Measurements from ENCODE around the gene SLC12A5. TPM values are rescaled to one million over a fixed set of nuclear protein-coding genes. Genes with fewer than 3 reads are reported as not detected.

SLC12A5 gene
- total and polyA plus RNA-seq, 9 of the 15 experiments (the other 6 are each of a cell fraction or from before 2014, with no cell fraction given): 0.36 to 7.5 (median 2.1) TPM

DNA sequence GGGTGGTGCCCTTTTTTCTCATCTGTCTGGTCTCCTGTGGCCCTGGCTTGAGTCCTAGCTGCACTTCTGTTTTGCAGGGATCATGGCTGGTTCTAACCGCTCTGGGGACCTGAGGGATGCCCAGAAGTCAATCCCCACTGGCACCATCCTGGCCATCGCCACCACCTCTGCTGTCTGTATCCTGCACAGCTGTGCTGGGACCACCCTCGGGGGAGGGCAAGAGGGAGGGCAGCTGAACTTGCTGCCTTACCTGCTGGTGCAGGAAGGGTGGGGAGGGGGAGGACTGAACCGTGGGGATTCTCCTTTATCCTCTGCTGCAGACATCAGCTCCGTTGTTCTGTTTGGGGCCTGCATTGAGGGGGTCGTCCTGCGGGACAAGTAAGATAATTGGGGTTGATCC, 14.5 kb downstream of the SLC12A5 start:
- no TSS peak for BruUV-seq (replicated peaks)
- no peaks in the 10 kb centered on the region for H3K36me3 ChIP-seq (ENCODE audit: control insufficient read depth, insufficient read depth, low read length)
- DNase-seq (ENCODE audit: extremely low read depth in 1 of 4, low spot score in 3 of 4): no peak
- no peak overlapping the region for H3K4me2 ChIP-seq (ENCODE audit: insufficient read depth, low read length)
- H3K9me3 ChIP-seq (replicated peaks; ENCODE audit: control insufficient read depth, insufficient read depth, low read depth, low read length): no peaks in the 10 kb centered on the region
- H3K9ac ChIP-seq (ENCODE audit: insufficient read depth in 1 of 2, low read depth in 2 of 2, low read length in 2 of 2): no peak overlapping the region
- H4K20me1 ChIP-seq (replicated peaks; ENCODE audit: control insufficient read depth, insufficient read depth, low read length): peaks cover 24% of the 10 kb centered on the region
- intact Hi-C loops (cut with micrococcal nuclease) (no loop called here), in situ Hi-C loops (cut with MboI) (no loop called here)
- H3K4me3 ChIP-seq: no peak overlapping the region
- H3K27ac ChIP-seq (ENCODE audit: extremely low read depth, low read depth, low read length): no peak overlapping the region
- H3K27me3 ChIP-seq (ENCODE audit: control insufficient read depth in 2 of 2, insufficient read depth in 2 of 2, low read length in 2 of 2): peaks cover 0 to 27% of the 10 kb centered on the region in 2 experiments; a peak in 2 of 5 replicates
- no peaks in the 10 kb centered on the region for H3K79me2 ChIP-seq (ENCODE audit: control insufficient read depth, insufficient read depth, low read length)
- ChIA-PET POLR2A (interaction anchor here (0.6 to 0.8 kb wide), 2 partner anchors 14 to 76 kb away, joined by 3 to 4 read pairs; no protein-coding TSS in a partner anchor), CTCF (ENCODE audit: low intra/inter-chr PET ratio) (no interaction called here)
- no peak for FAIRE-seq
- 0% methylated on average over 7 of the region's 7 CpGs for WGBS (ENCODE audit: insufficient coverage, low coverage, missing lambda C conversion rate)
- no peaks in the 10 kb centered on the region for H3K9me1 ChIP-seq (ENCODE audit: control insufficient read depth, insufficient read depth, low read length)
- no peak overlapping the region for H2AFZ ChIP-seq (ENCODE audit: low read depth, low read length)
- no peaks in the 10 kb centered on the region for H3K4me1 ChIP-seq (replicated peaks in 1 of 2; ENCODE audit: control insufficient read depth in 2 of 2, insufficient read depth in 2 of 2, low read length in 2 of 2)
- ATAC-seq: no peak
- no peak for TF ChIP-seq ZSCAN29 (IDR thresholded peaks at IDR 0.05)
- TF ChIP-seq, protein P1, sequence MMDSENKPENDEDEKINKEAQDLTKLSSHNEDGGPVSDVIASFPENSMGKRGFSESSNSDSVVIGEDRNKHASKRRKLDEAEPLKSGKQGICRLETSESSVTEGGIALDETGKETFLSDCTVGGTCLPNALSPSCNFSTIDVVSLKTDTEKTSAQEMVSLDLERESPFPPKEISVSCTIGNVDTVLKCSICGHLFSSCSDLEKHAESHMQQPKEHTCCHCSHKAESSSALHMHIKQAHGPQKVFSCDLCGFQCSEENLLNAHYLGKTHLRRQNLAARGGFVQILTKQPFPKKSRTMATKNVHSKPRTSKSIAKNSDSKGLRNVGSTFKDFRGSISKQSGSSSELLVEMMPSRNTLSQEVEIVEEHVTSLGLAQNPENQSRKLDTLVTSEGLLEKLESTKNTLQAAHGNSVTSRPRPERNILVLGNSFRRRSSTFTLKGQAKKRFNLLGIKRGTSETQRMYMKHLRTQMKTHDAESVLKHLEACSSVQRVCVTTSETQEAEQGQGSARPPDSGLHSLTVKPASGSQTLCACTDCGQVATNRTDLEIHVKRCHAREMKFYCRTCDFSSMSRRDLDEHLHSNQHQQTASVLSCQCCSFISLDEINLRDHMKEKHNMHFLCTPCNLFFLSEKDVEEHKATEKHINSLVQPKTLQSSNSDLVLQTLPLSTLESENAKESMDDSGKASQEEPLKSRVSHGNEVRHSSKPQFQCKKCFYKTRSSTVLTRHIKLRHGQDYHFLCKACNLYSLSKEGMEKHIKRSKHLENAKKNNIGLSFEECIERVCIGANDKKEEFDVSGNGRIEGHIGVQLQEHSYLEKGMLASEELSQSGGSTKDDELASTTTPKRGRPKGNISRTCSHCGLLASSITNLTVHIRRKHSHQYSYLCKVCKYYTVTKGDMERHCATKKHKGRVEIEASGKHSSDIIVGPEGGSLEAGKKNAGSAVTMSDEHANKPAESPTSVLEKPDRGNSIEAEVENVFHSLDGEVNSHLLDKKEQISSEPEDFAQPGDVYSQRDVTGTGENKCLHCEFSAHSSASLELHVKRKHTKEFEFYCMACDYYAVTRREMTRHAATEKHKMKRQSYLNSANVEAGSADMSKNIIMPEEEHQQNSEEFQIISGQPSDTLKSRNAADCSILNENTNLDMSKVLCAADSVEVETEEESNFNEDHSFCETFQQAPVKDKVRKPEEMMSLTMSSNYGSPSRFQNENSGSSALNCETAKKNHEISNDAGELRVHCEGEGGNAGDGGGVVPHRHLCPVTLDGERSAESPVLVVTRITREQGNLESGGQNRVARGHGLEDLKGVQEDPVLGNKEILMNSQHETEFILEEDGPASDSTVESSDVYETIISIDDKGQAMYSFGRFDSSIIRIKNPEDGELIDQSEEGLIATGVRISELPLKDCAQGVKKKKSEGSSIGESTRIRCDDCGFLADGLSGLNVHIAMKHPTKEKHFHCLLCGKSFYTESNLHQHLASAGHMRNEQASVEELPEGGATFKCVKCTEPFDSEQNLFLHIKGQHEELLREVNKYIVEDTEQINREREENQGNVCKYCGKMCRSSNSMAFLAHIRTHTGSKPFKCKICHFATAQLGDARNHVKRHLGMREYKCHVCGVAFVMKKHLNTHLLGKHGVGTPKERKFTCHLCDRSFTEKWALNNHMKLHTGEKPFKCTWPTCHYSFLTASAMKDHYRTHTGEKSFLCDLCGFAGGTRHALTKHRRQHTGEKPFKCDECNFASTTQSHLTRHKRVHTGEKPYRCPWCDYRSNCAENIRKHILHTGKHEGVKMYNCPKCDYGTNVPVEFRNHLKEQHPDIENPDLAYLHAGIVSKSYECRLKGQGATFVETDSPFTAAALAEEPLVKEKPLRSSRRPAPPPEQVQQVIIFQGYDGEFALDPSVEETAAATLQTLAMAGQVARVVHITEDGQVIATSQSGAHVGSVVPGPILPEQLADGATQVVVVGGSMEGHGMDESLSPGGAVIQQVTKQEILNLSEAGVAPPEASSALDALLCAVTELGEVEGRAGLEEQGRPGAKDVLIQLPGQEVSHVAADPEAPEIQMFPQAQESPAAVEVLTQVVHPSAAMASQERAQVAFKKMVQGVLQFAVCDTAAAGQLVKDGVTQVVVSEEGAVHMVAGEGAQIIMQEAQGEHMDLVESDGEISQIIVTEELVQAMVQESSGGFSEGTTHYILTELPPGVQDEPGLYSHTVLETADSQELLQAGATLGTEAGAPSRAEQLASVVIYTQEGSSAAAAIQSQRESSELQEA (IDR thresholded peaks at IDR 0.05; ENCODE audit: low read depth): no peak
- TF ChIP-seq RBM17 (IDR thresholded peaks at IDR 0.05; ENCODE audit: borderline replicate concordance, low read depth, low read length): no peak
- no peak for TF ChIP-seq ZNF586 (CRISPR knock-in tag; conservative IDR thresholded peaks at IDR 0.05)
- no peak for TF ChIP-seq SUPT5H (IDR thresholded peaks at IDR 0.05)
- TF ChIP-seq, protein P2, sequence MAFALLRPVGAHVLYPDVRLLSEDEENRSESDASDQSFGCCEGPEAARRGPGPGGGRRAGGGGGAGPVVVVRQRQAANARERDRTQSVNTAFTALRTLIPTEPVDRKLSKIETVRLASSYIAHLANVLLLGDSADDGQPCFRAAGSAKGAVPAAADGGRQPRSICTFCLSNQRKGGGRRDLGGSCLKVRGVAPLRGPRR (CRISPR knock-in tag; IDR thresholded peaks at IDR 0.05): no peak
- TF ChIP-seq ETV6 (IDR thresholded peaks at IDR 0.05; ENCODE audit: borderline replicate concordance in 1 of 2, low read depth in 2 of 2, low read length in 1 of 2): no peak
- no peak for TF ChIP-seq ETV6 (CRISPR knock-in tag; IDR thresholded peaks at IDR 0.05; ENCODE audit: borderline replicate concordance)
- no peak for TF ChIP-seq EZH2 (IDR thresholded peaks at IDR 0.05; ENCODE audit: borderline replicate concordance, low read depth, low read length)
- TF ChIP-seq ZFP30 (CRISPR knock-in tag; IDR thresholded peaks at IDR 0.05; ENCODE audit: borderline replicate concordance): no peak
- TF ChIP-seq TCFL5 (CRISPR knock-in tag; conservative IDR thresholded peaks at IDR 0.05): no peak
- no peak for TF ChIP-seq TAF1 (IDR thresholded peaks at IDR 0.05; ENCODE audit: control insufficient read depth, extremely low read depth, insufficient read depth, low read length, severe bottlenecking)
- no peak for TF ChIP-seq TFAM (CRISPR knock-in tag; conservative IDR thresholded peaks at IDR 0.05)
- no peak for TF ChIP-seq POLR2AphosphoS2 (IDR thresholded peaks at IDR 0.05; ENCODE audit: low read length)

All from K562 (cell line).